K562 (cell line): Measurements from ENCODE around the gene C9orf50.
"Not testable (repeated sequence)": the region's sequence is repeated elsewhere in the genome, so short reads cannot be mapped to it uniquely, and the experiment has no call there.

Experiments
- CAMTA2 ChIP-seq: fragments of 250-450 bp; sonication (Bioruptor Pico); conservative IDR thresholded peaks from 2 replicates; pipeline ENCODE4 v1.5.1; 2022
- CTCF ChIP-seq, 3 experiments: IDR thresholded peaks in 2 of 3; conservative IDR thresholded peaks in 1 of 3; 2 replicates each; pipeline ENCODE4 v1.5.1; 2011 to 2012; ENCODE audit warnings: low read length in 3 of 3, mild to moderate bottlenecking in 3 of 3, control low read depth in 2 of 3, improper control_type of control experiment in 1 of 3, inconsistent platforms in 1 of 3, low read depth in 1 of 3, mixed read lengths in 1 of 3, moderate library complexity in 1 of 3; ENCODE audit not compliant: insufficient read depth in 2 of 3
- POLR2AphosphoS5 ChIP-seq: IDR thresholded peaks from 2 replicates; pipeline ENCODE4 v1.6.1; 2011; ENCODE audit warnings: mild to moderate bottlenecking, low read depth, low read length, moderate library complexity; ENCODE audit not compliant: control insufficient read depth, insufficient read depth
- SIRT6 ChIP-seq: IDR thresholded peaks from one replicate; pipeline ENCODE4 v1.6.1; 2012; ENCODE audit warnings: low read depth, mild to moderate bottlenecking, control low read depth, inconsistent platforms, low read length, moderate library complexity
- TBL1XR1 ChIP-seq, 2 experiments: IDR thresholded peaks; 2 replicates each; pipeline ENCODE4 v1.6.1; 2012; ENCODE audit warnings: improper control_type of control experiment in 2 of 2, low read length in 2 of 2, mild to moderate bottlenecking in 1 of 2
- ZNF3 ChIP-seq: fragments of 250-450 bp; sonication (Bioruptor Pico); IDR thresholded peaks from 2 replicates; pipeline ENCODE4 v1.5.0; 2021; ENCODE audit warnings: mild to moderate bottlenecking, moderate library complexity
- TF ChIP-seq, protein P1 (sequence below): fragments of 450-650 bp; formaldehyde crosslinking; IDR thresholded peaks from 2 replicates; pipeline ENCODE4 v1.4.0; 2020; ENCODE audit warnings: mild to moderate bottlenecking, moderate library complexity

GRCh38 chr9:129636343-129636742 lies 15.4 kb upstream of the C9orf50 start:
- not testable (repeated sequence) for TF ChIP-seq TBL1XR1 (IDR thresholded peaks at IDR 0.05; ENCODE audit: low read length in 2 of 2); CAMTA2 (CRISPR knock-in tag); SIRT6; ZNF3 (CRISPR knock-in tag); CTCF (IDR thresholded peaks at IDR 0.05 in 2 of 3, conservative IDR thresholded peaks at IDR 0.05 in 1 of 3; ENCODE audit: insufficient read depth in 2 of 3, low read depth in 1 of 3, low read length in 3 of 3); POLR2AphosphoS5
- TF ChIP-seq, protein P1, sequence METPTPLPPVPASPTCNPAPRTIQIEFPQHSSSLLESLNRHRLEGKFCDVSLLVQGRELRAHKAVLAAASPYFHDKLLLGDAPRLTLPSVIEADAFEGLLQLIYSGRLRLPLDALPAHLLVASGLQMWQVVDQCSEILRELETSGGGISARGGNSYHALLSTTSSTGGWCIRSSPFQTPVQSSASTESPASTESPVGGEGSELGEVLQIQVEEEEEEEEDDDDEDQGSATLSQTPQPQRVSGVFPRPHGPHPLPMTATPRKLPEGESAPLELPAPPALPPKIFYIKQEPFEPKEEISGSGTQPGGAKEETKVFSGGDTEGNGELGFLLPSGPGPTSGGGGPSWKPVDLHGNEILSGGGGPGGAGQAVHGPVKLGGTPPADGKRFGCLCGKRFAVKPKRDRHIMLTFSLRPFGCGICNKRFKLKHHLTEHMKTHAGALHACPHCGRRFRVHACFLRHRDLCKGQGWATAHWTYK (CRISPR knock-in tag): not testable (repeated sequence)
